Measurements from ENCODE around the gene NTSR2.

The NTSR2 gene

GRCh38 chr2:11699686-11700670 lies 30.0 kb upstream of the NTSR2 start:
- no peak for DNase-seq

GRCh38 chr2:11698009-11698922 lies 28.3 kb upstream of the NTSR2 start:
- no peak for DNase-seq

GRCh38 chr2:11697103-11697871 lies 27.3 kb upstream of the NTSR2 start:
- peak; percentile 89 for DNase-seq

GRCh38 chr2:11696736-11697102 lies 26.7 kb upstream of the NTSR2 start:
- DNase-seq: no peak

- no peak for DNase-seq
Observed at GRCh38 chr2:11695576-11695975, 25.6 kb upstream of the NTSR2 start.

GRCh38 chr2:11692966-11693521 lies 23.0 kb upstream of the NTSR2 start:
- DNase-seq: peak; percentile 3

GRCh38 chr2:11691076-11691660 lies 21.2 kb upstream of the NTSR2 start:
- peak; percentile 59 for DNase-seq

GRCh38 chr2:11688222-11689069 lies 18.5 kb upstream of the NTSR2 start:
- peak; percentile 69 for DNase-seq

- no peak for DNase-seq
Observed at GRCh38 chr2:11687736-11688135, 17.7 kb upstream of the NTSR2 start.

GRCh38 chr2:11685906-11686470 lies 16.0 kb upstream of the NTSR2 start:
- DNase-seq: no peak

GRCh38 chr2:11684894-11685460 lies 15.0 kb upstream of the NTSR2 start:
- no peak for DNase-seq

GRCh38 chr2:11683966-11684365 lies 14.0 kb upstream of the NTSR2 start:
- no peak for DNase-seq

- DNase-seq: no peak
Observed at GRCh38 chr2:11683476-11683875, 13.5 kb upstream of the NTSR2 start.

GRCh38 chr2:11682590-11682915 lies 12.6 kb upstream of the NTSR2 start:
- DNase-seq: no peak

GRCh38 chr2:11681722-11682589 lies 12.0 kb upstream of the NTSR2 start:
- DNase-seq: no peak

GRCh38 chr2:11680901-11681721 lies 11.1 kb upstream of the NTSR2 start:
- no peak for DNase-seq

GRCh38 chr2:11680182-11680900 lies 10.3 kb upstream of the NTSR2 start:
- DNase-seq: no peak
